Gastroesophageal sphincter (tissue), 3 donors: Measurements from ENCODE around the gene ATF6.

ENCODE experiments used
- CTCF ChIP-seq, 4 experiments: fragments of 200-600 bp in 2 of 4; fragments of 450-650 bp in 2 of 4; sonication (generic) in 1 of 4; IDR thresholded peaks; one replicate each; pipeline ENCODE4 v1.5.1; 2017 to 2019; ENCODE audit warnings: antibody characterized with exemption in 4 of 4, mild to moderate bottlenecking in 2 of 4, moderate library complexity in 2 of 4
- POLR2A ChIP-seq, 2 donors: fragments of 450-650 bp; IDR thresholded peaks; one replicate each; pipeline ENCODE4 v1.6.1; 2017; ENCODE audit warnings: antibody characterized with exemption in 2 of 2, mild to moderate bottlenecking in 2 of 2, moderate library complexity in 1 of 2
- POLR2AphosphoS5 ChIP-seq: sonication (generic); formaldehyde crosslinking; IDR thresholded peaks from one replicate; pipeline ENCODE4 v1.6.1; 2017; ENCODE audit warnings: antibody characterized with exemption

- TF ChIP-seq CTCF (IDR thresholded peaks at IDR 0.05), result no peak
- no peak for TF ChIP-seq POLR2A (IDR thresholded peaks at IDR 0.05)
- TF ChIP-seq POLR2AphosphoS5, result no peak
Measured at GRCh38 chr1:161908264-161908663, 142.1 kb downstream of the ATF6 start.
